ACHN (cell line): ENCODE measurements around the gene NUP210L.
"Not testable (repeated sequence)": the region's sequence is repeated elsewhere in the genome, so short reads cannot be mapped to it uniquely, and the experiment has no call there.

ENCODE experiments used
- DNase-seq: peaks from one replicate; pipeline ENCODE4 v3.0.0-alpha.2; 2015
- in situ Hi-C: cut with HindIII; loops from 2 replicates; pipeline ENCODE4 v1.10.0; 2017; ENCODE audit warnings: low sequenced_read_pairs, low pct_ligation_motif_present, low pct_unique_long_range_greater_than_20kb

NUP210L gene

DNA sequence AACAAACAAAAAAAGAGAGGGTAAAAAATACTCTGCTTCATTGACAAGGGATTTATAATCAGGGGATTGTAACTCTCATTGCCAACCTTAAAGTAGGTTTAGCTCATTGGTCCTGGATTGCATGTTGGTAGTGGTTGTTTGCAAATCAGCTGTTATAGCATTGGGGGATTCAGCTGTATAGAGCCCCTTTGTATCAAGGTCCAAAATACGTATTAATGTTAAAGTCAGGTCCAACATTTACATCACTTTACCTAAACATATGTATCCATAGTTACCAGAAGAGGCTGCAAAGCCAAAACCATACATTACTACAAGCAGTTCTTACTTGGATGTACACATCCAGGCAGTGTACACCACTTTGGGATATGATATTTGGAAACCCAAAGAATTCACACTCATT is 134.9 kb downstream of the NUP210L start:
- in situ Hi-C loops = no loop called here
- no peak for DNase-seq

DNA sequence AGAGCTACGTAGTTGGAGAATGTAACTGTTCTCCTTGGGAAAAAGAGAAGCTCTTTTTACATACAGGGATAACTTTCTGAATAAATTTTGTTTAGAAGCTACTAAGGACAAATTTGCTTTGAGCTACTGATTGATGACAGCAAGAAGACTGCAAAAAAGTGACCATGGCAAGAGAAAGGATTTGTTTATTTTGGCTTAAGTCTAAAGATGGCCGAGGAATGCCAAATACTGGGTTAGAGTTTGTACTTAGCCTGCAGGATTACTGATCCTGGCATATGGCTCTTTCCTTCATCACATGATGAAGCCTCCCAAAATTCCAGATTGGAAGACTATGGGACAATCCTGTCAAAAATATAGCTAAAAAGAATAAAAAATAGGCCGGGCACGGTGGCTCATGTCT is 135.6 kb downstream of the NUP210L start:
- no peak for DNase-seq
- in situ Hi-C loops = no loop called here

DNA sequence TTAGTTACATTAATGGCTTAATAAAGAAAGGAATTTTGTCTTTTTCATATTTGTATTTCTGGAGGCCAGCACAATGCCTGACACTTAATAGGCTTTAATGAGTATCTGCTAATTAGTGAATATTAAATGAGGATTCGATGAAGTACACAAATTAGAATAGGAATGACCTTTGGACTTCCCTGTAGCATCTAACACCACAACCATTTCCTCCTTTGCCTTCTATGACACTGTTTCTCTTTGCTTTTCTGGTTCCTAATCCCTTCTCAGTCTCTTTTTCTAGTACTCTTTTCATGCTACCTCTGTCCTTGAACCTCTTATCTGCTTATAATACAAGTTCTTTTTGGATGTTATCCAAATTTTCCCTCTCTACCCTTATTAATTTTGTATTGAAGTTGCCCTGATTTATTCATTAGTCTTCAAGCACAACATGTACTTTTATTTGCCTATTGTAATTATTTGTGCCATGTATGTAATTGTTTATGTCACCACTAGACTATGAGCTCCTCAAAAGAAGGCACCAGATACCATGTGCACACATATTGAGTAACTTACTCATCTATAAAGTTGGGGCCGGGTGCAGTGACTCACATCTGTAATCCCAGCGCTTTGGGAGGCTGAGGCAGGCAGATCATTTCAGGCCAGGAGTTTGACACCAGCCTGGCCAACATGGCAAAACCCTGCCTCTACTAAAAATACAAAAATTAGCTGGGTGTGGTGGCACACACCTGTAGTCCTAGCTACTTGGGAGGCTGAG is 140.5 kb downstream of the NUP210L start:
- in situ Hi-C loops = no loop called here
- no peak for DNase-seq

DNA sequence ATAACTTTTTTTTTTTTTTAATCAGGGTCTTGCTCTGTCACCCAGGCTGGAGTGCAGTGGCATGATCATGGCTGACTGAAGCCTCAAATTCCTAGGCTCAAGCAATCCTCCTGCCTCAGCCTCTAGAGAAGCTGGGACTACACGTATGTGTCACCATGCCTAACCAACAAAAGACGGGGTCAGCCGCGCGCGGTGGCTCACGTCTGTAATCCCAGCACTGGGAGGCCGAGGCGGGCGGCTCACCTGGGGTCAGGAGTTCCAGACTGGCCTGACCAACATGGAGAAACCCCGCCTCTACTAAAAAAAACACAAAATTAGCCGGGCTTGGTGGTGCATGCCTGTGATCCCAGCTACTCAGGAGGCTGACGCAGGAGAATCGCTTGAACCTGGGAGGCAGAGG is 142.3 kb downstream of the NUP210L start:
- in situ Hi-C loops, DNase-seq: not testable (repeated sequence)

DNA sequence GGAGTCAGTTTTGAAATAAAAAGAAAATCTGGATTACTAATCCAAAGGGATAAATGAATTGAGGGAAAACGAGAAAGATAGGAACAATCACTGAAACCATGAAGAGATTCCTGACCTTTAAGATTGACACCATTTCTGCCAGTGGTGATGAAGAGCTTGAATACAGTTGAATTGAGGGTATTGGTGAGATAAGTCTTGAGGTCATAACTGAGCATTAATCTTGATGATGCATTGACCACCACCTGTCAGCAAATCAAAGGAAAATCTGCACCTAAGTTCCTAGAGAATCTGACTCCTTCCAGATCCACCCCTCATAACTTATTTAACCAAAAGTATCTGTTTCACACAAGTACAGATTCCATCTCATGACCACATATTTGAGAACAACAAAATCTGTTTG is 142.7 kb downstream of the NUP210L start:
- in situ Hi-C loops = no loop called here
- DNase-seq = no peak

DNA sequence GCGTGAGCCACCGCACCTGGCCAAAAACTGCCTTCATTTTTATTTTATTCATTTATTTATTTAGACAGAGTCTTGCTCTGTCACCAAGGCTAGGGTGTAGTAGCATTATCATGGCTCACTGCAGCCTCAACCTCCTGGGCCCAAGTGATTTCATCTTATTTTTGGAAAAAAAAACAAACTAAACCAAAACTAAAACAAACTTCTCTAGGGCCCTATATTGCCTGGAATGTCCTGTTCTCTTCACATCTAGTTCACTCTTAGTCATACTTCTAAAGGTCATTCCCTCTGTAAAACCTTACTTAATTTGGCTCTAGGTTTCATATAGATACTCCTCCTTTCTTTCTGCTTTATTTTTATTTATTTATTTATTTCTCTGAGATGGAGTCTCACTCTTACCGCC is 148.7 kb downstream of the NUP210L start:
- no peak for DNase-seq
- in situ Hi-C loops = no loop called here

DNA sequence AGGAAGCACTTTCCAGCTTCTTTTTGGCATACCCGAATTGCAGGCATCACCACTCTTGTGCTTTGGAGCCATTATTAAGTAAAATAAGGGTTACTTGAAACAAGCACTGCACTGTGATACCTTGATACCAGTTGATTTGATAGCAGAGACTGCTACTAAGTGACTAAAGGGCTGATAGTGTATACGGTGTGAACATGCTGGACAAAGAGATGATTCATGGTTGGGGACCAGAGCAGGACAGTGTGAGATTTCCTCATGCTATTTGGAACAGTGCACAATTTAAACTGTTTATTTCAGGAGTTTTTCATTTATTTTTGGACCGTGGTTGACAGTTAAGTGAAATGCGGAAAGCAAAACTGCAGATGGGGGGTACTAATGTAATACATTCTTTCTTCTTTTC is 154.5 kb downstream of the NUP210L start:
- DNase-seq = no peak
- in situ Hi-C loops = no loop called here

DNA sequence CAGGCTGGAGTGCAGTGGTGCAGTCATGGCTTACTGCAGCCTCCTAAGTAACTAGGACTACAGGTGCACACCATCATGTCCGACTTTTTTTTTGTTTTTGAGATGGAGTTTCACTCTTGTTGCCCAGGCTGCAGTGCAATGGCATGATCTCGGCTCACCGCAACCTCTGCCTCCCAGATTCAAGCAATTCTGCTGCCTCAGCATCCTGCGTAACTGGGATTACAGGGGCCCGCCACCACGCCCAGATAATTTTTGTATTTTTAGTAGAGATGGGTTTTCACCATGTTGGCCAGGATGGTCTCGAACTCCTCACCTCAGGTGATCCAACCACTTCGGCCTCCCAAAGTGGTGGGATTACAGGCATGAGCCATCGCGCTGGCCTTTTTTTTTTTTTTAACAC is 158.0 kb downstream of the NUP210L start:
- DNase-seq, in situ Hi-C loops: not testable (repeated sequence)

DNA sequence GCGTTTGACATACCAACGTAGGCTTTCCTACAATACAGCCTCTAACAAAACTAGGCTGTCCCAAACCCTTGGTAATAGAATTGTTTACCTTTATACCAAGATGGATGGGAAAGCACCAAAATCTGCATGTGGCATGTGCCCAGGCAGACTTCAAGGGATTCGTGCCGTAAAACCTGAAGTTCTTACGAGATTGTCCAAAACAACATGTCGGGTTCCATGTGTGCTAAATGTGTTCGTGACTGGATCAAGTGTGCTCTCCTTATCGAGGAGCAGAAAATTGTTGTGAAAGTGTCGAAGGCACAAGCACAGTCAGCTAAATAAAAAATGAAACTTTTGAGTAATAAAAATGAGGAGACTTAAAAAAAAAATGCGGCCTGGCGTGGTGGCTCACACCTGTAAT is 159.2 kb downstream of the NUP210L start:
- DNase-seq = no peak
- in situ Hi-C loops = no loop called here

DNA sequence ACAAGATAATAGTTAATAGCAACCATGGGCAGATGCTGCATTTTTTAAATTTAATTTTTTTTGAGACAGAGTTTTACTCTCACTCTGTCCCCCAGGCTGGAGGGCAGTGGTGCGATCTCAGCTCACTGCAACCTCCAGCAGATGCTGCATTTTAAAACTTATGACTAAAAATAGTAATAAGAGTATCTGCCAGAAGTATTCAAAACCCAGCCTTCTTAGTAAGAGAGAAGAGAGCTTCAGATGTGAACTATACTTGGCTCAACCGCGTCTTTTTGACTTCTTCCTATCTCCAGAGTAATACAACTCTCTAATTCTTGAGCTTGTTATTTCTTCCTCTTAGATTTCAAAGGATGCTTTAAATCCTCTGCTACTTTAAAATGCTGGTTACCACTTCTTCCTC is 159.7 kb downstream of the NUP210L start:
- in situ Hi-C loops = no loop called here
- no peak for DNase-seq

DNA sequence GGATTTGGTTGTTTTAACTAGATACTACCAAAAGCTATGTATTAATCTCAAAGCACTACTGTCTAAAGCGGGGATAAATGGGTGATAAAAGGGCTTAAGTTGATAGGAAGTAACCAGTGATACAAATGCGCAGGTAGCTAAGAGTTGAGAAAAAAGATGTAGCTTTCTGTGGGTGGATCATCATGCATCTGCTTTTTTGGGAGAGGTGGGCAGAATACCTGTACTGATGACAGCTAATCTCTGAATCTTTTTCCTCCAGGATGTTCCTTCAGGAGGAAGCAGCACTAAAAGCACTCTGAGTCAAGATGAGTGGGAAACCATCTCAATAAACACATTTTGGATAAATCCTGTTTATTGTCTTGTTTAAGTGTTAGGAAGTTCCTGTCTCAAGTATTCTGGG is 163.1 kb downstream of the NUP210L start:
- in situ Hi-C loops = no loop called here

DNA sequence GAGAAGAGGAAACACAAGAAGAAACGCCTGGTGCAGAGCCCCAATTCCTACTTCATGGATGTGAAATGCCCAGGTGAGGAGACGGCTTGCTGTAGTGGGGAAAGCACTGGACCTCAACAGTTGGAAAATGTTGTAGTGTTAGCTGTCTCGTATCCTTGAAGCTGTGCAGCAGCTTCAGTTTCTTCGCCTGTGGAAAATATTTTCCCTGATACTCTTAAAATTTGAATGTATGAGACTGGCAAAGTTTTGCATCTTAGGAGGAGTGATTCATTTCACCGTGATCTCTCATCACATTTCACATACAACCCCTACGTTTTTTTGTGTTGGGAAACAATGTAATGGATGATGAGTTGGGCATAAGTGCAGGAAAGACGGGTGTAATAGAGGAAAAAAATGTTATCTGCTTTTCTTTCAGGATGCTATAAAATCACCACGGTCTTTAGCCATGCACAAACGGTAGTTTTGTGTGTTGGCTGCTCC is 163.7 kb downstream of the NUP210L start:
- in situ Hi-C loops = no loop called here
- DNase-seq = no peak

More for the DNA sequence above, 163.1 kb downstream of the NUP210L start:
- DNase-seq = no peak

DNA sequence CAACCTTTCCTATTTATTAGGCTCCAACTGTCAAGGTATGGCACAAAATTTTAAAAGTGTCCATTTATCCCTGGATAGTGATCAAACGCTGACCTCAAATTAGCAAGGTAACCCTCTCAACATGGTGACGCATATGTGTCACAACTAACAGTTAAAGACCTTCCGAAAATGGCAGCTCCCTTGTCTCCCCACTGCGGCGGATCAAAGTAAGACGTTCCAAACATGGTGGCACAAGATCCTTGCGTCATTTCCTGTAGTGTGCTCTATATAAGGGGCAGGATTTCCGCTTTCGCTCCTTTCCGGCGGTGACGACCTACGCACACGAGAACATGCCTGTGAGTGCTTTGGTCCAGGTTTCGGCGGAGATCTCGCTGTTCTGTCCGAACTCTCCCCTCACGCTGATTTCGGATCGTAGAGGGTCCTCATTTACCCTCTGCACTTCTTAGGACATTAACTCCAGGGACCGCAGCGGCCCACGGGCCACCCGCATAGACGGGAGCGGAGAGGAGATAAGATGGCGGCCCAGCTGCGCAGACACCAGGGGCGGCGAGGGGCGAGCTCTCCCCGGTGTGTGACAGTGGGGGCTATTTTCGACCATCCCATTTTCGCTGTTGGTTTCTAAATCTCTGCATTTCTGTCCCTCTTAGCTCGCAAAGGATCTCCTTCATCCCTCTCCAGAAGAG is 164.3 kb downstream of the NUP210L start, which contains the start of gene RPS27:
Gene RPS27 (plus strand): TSS at position 295 of the 683 bp plus-strand sequence. CDS start 35 bp downstream, at position 330.
- in situ Hi-C loops = no loop called here
- DNase-seq = peak; percentile 99

DNA sequence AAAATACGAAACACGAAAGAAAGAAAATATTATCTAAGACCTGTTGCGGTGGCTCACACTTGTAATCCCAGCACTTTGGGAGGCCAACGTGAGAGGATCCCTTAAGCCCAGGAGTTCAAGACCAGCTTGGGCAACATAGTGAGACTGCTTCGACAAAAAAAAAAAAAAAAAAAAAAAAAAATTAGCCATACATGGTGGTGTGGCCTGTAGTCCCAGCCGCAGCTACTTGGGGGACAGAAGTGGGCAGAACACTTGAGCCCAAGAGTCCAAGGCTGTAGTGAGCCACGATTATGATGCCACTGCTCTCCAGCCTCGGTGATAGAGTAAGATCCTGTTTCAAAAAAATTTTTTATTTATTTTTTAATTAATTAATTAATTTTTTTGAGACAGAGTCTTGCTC is 167.3 kb downstream of the NUP210L start:
- in situ Hi-C loops = no loop called here
- DNase-seq = no peak

DNA sequence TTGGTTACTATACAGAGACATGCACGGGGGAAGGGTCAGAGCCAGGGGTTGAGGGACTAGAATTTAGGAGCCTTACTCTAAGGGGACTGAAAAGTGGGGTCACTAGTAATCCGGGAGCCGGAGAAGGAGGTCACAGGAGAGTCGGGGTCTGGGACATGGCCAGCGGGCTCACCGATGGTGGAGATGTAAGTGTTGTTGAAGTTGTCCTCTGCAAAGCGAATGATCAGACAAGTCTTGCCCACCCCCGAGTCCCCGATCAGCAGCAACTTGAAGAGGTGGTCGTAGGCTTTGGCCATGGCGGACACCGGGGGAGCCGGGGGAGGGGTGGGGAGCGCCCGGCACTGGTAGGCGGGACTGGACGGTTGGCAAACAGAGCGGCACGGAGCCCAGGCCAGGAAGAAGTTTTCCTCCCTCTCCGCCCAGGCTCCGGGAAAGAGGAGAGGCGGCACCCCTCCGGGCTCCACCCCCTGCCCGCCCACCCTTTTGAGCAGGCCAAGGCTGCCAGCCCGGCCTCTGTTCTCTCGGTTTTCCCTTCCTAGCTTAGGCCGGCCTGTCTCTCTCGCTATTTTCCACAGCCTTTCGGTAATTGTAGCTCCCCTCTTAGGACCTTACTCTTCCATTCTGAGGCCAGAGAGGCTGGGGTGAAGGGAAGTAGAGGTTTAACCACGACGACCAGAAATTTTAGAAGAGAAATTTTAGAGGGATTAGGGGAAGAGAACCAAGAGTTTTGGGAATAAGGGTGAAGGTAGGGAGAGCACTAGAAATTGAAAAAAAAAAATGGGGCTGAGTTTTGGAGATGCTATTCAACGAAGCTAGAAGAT is 168.7 kb downstream of the NUP210L start, which contains the start of gene RAB13:
Gene RAB13 (minus strand): TSS at position 399 of the 821 bp plus-strand sequence. CDS start 103 bp downstream, at position 296.
- DNase-seq = peak; percentile 94
- in situ Hi-C loops = no loop called here

DNA sequence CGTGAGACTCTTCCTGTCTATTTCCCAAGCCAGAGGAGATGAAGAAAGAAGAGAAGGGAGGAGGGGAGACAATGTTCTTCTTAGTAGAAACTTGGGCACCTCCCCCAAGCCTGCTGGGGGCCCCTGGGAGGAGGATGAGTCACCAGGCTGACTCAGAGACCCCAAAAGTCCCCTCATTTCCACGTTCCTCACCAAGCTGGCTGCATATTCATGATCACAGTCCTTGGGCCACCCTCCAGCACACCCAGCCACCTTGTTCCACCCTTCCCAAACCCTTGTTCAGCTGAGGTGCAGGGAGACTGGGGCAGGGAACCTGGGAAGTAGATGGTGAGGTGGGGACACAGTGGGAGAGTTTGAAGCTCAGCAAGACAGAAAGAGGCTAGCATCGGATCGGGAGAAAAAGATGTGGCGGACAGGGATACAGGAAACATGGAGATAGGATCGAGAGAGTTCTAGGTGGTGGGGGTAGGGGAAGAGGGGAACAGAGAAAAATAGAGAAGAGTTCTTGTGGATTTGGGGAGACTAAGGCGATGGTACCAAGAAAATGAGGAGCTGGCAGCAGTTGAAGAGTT is 169.4 kb downstream of the NUP210L start:
- no peak for DNase-seq
- in situ Hi-C loops = no loop called here

DNA sequence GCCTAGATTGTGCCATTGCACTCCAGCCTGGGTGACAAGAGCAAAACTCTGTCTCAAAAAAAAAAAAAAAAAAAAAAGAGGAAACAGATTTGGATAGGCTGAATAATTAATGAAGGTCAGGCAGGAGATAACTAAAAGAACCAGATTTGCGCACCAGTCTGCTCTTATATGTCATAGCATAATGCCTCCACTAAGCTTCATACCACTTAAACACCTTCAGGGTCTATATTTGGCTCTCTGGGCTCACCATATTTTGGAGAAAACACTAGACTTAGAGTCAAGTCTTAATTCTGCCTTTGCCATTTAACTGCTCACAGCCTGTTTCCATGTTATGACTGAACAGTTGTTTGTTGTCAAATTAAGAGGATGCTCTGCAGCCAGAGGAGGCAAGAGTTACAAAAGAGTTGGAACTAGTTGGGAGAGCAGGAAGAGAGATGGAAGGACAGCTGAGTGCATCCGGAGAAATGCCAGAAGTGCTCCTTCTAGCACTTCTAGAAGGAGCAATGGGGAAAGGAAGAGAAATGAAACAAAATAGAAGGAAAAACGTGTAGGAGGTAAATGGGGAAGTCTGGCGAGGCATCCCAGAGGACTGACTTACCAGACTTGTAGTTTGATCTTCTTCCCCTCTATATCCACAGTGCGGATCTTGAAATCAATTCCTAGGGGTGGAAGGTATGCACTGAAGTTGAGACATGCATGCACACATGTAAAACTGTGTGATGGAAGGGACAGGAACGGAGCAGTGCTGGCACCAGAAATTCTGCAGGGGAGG is 170.6 kb downstream of the NUP210L start:
- in situ Hi-C loops = no loop called here
- DNase-seq = no peak

DNA sequence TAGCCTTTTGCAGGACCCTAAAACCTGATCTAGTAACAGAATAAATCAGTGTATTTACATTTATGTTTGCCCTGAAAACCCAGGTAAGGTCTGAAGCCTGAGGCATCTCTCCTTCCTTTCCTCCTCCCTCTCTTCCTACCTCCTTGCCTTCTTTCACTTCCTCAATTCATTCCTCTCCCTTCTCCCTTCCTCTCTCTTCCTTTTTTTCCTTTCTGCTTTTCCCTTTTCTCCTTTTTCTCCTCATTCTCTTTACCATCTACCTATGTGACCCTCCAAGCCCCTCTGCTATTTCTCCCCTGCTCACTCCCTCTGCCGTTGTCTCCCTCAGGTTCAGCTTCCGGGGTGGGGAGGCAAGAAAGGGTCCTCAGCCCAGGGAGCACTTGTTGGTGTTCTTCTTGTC is 173.1 kb downstream of the NUP210L start:
- in situ Hi-C loops = not testable (repeated sequence)

More for the DNA sequence above, 173.1 kb downstream of the NUP210L start:
- not testable (repeated sequence) for DNase-seq
